Right lobe of liver (tissue), 4 donors: ENCODE measurements around the gene HSD17B12.

ENCODE experiments used
- CTCF ChIP-seq, 4 donors: fragments of 200-600 bp in 3 of 4; fragments of 450-650 bp in 1 of 4; IDR thresholded peaks; one replicate each; pipeline versions ENCODE4 v1.5.1 to v1.8.0; 2016 to 2022; ENCODE audit warnings: antibody characterized with exemption in 4 of 4, mild to moderate bottlenecking in 2 of 4
- POLR2A ChIP-seq: fragments of 450-650 bp; IDR thresholded peaks from one replicate; pipeline ENCODE4 v1.6.1; 2017; ENCODE audit warnings: antibody characterized with exemption, mild to moderate bottlenecking
- donor health status: DM: no; HTN: no; CAD: no.
- donor health status: DM: no; HTN: no; CAD: no.
- donor health status: DM: no; HTN: yes; CAD: no.

- TF ChIP-seq CTCF (IDR thresholded peaks at IDR 0.05): no peak
- TF ChIP-seq POLR2A: no peak
Measured at GRCh38 chr11:43681401-43681942, 934 bp downstream of the HSD17B12 start.
